H1 (cell line): ENCODE data around the gene TEKT1. TPM values are rescaled to one million over a fixed set of nuclear protein-coding genes. Genes with fewer than 3 reads are reported as not detected.

ENCODE experiments used
- ATF2 ChIP-seq: IDR thresholded peaks from 2 replicates; pipeline ENCODE4 v1.6.1; 2012; ENCODE audit warnings: low read length, inconsistent platforms
- polyA plus RNA-seq, 7 experiments: library from polyadenylated mRNA; depleted of rRNA in 3 of 7; stranded (reverse) in 5 of 7; unstranded in 2 of 7; fragments of >200 nt in 5 of 7; fragments of 200-250 nt in 2 of 7; gene quantifications; 1 replicate in 5 of 7; 2 replicates in 1 of 7; 4 replicates in 1 of 7; pipeline versions ENCODE4 v1.2.1 to v1.2.3, GENCODE V29; 2011 to 2013; ENCODE audit warnings: missing spikeins in 2 of 7, mixed read lengths in 2 of 7
- total RNA-seq: library from RNA; stranded (reverse); fragmentation: NEBNext Ultra II Directional; extraction: Animal tissue kit (Norgen Biotek cat#: 25700); gene quantifications from 2 replicates; pipeline ENCODE4 v1.2.1, GENCODE V29; 2021

TEKT1 gene
- total and polyA plus RNA-seq, 2 of the 8 experiments (the other 6 are each of a cell fraction or from before 2014, with no cell fraction given) = not detected

- no peak for TF ChIP-seq ATF2
Measured at GRCh38 chr17:6787081-6787693, 44.3 kb downstream of the TEKT1 start (continued).
